Heart right ventricle (tissue), 16 donors: ENCODE data around the gene HSDL1. TPM values are rescaled to one million over a fixed set of nuclear protein-coding genes. Genes with fewer than 3 reads are reported as not detected.

Experiments
- ATAC-seq, 8 donors: fragments of 200-7000 bp; cut with Tn5 transposase; one replicate each; pipeline ENCODE4 v1.9.1; 2020; ENCODE audit warnings: mild to moderate bottlenecking in 8 of 8, moderate library complexity in 8 of 8, moderate number of reproducible peaks in 1 of 8
- DNase-seq, 2 donors: peaks; one replicate each; pipeline ENCODE4 v3.0.0-alpha.2; 2020
- H3K27ac ChIP-seq, 10 donors: fragments of 200-600 bp; sonication (generic) in 2 of 10; one replicate each; pipeline versions ENCODE4 v1.5.0 to v1.8.0; 2020 to 2022; ENCODE audit warnings: mild to moderate bottlenecking in 3 of 10
- H3K27me3 ChIP-seq, 7 donors: fragments of 200-600 bp; one replicate each; pipeline ENCODE4 v1.8.0; 2021 to 2022; ENCODE audit warnings: mild to moderate bottlenecking in 2 of 7
- H3K36me3 ChIP-seq, 9 donors: fragments of 200-600 bp; sonication (generic) in 1 of 9; one replicate each; pipeline versions ENCODE4 v1.5.0 to v1.8.0; 2020 to 2022; ENCODE audit warnings: mild to moderate bottlenecking in 2 of 9
- H3K4me1 ChIP-seq, 9 donors: fragments of 200-600 bp; sonication (generic) in 1 of 9; one replicate each; pipeline versions ENCODE4 v1.5.0 to v1.8.0; 2020 to 2022; ENCODE audit warnings: mild to moderate bottlenecking in 4 of 9
- H3K4me3 ChIP-seq, 10 donors: fragments of 200-600 bp; sonication (generic) in 2 of 10; one replicate each; pipeline versions ENCODE4 v1.5.0 to v1.8.0; 2020 to 2022; ENCODE audit warnings: mild to moderate bottlenecking in 7 of 10, moderate library complexity in 2 of 10
- H3K9me3 ChIP-seq, 11 donors: fragments of 200-600 bp in 10 of 11; sonication (generic) in 2 of 11; one replicate each; pipeline versions ENCODE4 v1.5.0 to v1.8.0; 2013 to 2022; ENCODE audit warnings: mild to moderate bottlenecking in 2 of 11, control low read depth in 1 of 11, moderate library complexity in 1 of 11
- WGBS, 2 donors: extraction: QIAGEN DNeasy Blood & Tissue Kit; methylation state at CpG; one replicate each; pipeline ENCODE4 v1.1.7; 2013; ENCODE audit warnings: inconsistent platforms in 1 of 2; 5-methylcytosine and 5-hydroxymethylcytosine counted together
- intact Hi-C, 10 donors: fragments of 100-400 bp; cut with DNase I; formaldehyde crosslinking; loops; one replicate each; pipeline versions ENCODE4 v1.11.1 to v1.14.2; 2022
- polyA plus RNA-seq, 2 donors: library from polyadenylated mRNA; stranded (reverse); fragments of 200-250 nt; gene quantifications; one replicate each; pipeline ENCODE4 v1.2.3, GENCODE V29; 2013
- total RNA-seq, 10 donors: library from RNA; stranded (reverse); fragmentation: NEBNext Ultra II Directional in 3 of 10; extraction: Animal tissue kit (Norgen Biotek cat#: 25700) in 3 of 10; gene quantifications; one replicate each; pipeline versions ENCODE4 v1.2.1 to v1.2.4, GENCODE V29; 2021 to 2023
- TF ChIP-seq, protein P1 (sequence below), 9 donors: fragments of 200-600 bp; sonication (generic) in 2 of 9; IDR thresholded peaks; one replicate each; pipeline versions ENCODE4 v1.5.0 to v1.8.0; 2021 to 2022; ENCODE audit warnings: antibody characterized with exemption in 9 of 9, mild to moderate bottlenecking in 5 of 9, moderate library complexity in 1 of 9
- donor health status: Arrhythmogenic right ventricular cardiomyopathy.
- donor health status: ischemic (EF 13 %, LVEDD 7.1; RV severe dilation, severe dysfunction).
- donor health status: healthy with polysubstance abuse.
- donor health status: DM: no; HTN: yes; CAD: no.
- donor health status: DM: no; HTN: no; CAD: no.
- donor health status: ischemic (EF 25% LVEDD 6.9; RV normal size, moderate dysfunction).
- donor health status: ischemic (EF 25% LVEDD 5.7; RV mildly dilated, moderate dysfunction).
- donor health status: healthy.
- donor health status: DM: yes; HTN: yes; CAD: no.
- donor health status: Ischemic cardiomyopathy.
- donor health status: ischemic (EF 35%, LVEDD 5.7; RV mildly dilated, moderate dysfunction).
- donor health status: nonischemic (EF 11% LVEDD 7.7; RV severe dilation, severe dysfunction).
- donor health status: DM: yes; HTN: yes; CAD: no.
- donor health status: PGD.
- donor health status: ischemic (EF 29% LVEDD 5.4; RV normal size, mild dysfunction).
- donor health status: nonischemic (EF 23%, LVEDD 6.1; RV moderate dilation, normal function).

The HSDL1 gene
- total and polyA plus RNA-seq, 12 donors = 9.9 to 38.5 (median 23.0) TPM

DNA sequence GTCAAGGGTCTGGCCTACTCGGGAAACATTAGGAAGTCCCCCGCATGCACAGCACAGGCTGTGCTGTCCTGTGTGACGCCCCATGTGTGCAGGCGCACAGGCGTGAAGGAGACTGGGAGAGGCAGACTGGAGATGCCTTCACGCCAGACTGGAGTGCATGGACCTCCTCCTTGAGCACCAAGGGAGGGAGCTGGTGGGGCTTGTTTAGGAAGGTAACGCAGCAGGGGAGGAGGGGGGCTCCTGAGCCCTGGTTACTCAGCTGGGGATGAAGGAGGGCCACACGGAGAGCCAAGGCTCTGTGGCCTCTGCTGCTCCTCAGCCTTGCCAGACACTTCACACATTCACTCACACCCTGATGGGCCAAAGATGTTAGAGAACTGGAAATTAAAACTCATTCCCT is 7.7 kb downstream of the HSDL1 start:
- no peak for DNase-seq
- peak in 1 of 8 donors; percentile 25 for ATAC-seq
- Histone ChIP-seq H3K27ac (no peak overlapping the region), H3K4me3 (no peak overlapping the region), H3K9me3 (no peaks in the 10 kb centered on the region), H3K27me3 (no peaks in the 10 kb centered on the region), H3K4me1 (peaks cover 0 to 22% (median 9%) of the 10 kb centered on the region in 9 donors), H3K36me3 (peaks cover 0 to 9% (median 0%) of the 10 kb centered on the region in 9 donors)
- TF ChIP-seq, protein P1, sequence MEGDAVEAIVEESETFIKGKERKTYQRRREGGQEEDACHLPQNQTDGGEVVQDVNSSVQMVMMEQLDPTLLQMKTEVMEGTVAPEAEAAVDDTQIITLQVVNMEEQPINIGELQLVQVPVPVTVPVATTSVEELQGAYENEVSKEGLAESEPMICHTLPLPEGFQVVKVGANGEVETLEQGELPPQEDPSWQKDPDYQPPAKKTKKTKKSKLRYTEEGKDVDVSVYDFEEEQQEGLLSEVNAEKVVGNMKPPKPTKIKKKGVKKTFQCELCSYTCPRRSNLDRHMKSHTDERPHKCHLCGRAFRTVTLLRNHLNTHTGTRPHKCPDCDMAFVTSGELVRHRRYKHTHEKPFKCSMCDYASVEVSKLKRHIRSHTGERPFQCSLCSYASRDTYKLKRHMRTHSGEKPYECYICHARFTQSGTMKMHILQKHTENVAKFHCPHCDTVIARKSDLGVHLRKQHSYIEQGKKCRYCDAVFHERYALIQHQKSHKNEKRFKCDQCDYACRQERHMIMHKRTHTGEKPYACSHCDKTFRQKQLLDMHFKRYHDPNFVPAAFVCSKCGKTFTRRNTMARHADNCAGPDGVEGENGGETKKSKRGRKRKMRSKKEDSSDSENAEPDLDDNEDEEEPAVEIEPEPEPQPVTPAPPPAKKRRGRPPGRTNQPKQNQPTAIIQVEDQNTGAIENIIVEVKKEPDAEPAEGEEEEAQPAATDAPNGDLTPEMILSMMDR (IDR thresholded peaks at IDR 0.05) = no peak
- WGBS, 2 donors = 87 to 88% methylated on average over 7 to 8 of the region's 8 CpGs
- intact Hi-C loops = no loop called here

DNA sequence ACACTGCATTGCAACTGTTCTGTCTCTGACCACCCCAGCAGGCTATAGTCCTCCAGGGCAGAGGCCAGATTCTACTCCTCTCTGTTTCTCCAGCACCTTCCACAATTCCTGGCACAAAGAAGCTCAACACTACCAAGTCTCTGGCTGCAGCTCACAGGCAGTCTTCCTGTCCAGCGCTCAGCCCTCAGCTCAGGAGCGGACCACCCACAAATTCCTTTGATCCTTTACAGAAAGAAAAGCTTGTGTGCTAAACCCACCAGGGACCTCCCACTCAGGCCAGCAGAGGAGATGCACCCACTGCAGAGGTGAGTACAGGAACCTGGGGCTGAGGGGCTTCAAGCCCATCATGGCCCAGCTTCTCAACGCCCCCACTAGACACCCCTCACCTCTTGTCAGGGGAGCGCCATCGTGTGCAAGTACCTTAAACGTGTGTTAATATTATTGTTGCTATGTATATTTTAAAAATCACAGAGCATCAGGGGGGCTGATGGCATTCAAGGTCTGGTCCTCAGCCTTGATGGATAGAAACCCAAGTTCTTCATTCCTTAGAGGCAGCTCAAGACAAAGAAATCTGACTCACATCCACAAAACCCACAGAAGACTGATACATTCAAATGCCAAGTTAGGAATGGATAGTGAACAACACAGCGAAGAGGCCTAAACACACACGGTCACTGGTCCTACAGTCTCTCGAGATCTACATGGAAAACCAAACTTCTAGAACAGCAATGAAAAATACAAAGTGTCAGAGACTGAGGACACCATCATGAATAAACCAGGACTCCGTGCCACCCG is 8.4 kb downstream of the HSDL1 start:
- intact Hi-C loops = no loop called here
- 94% methylated on average over 11 of the region's 11 CpGs for WGBS, 2 donors

DNA sequence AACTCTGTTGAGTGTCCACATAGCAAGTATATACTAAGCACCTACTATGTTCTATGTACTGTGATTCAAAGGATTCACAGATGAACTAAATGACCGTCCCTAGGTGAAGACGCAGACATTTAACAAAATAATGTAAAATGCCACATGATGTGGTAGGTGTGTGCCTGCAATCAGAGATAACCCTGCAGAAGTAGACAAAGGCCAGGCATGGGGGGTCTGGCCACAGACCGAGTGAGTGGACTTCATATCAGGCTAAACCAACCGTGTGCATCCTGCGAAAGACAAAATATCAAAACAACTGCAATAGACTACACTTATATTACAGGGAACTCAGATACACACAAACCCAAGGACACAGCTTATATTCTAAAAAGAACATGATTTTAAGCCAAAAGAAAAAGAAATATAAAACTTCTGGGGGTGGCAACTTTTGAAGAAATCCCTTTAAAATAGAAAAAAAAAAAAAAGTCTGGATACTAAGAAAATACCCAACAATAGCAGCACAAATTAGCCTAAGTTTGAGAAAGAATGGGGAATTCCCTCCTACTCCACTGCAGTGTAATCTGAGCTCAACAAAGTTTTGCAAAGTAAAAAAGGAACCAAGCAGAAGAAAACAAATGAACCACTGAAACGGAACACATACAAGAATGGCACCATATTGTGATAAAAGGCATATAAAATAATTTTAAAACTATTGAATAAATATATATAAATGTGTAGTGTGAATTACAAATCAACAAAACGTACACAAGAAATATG is 12.3 kb downstream of the HSDL1 start:
- TF ChIP-seq, protein P1 (IDR thresholded peaks at IDR 0.05) = no peak
- Histone ChIP-seq H3K36me3 (peaks cover 0 to 43% (median 14%) of the 10 kb centered on the region in 9 donors), H3K27me3 (no peaks in the 10 kb centered on the region), H3K27ac (no peak overlapping the region), H3K4me1 (peaks cover 0 to 6% (median 0%) of the 10 kb centered on the region in 9 donors), H3K9me3 (no peaks in the 10 kb centered on the region), H3K4me3 (no peak overlapping the region)
- DNase-seq (no peak), ATAC-seq (no peak)
- WGBS, 2 donors = 88 to 89% methylated on average over 7 of the region's 7 CpGs
- intact Hi-C loops = no loop called here

More for the DNA sequence above, 8.4 kb downstream of the HSDL1 start:
- DNase-seq (no peak), ATAC-seq (no peak)
- Histone ChIP-seq H3K36me3 (peaks cover 0 to 9% (median 0%) of the 10 kb centered on the region in 9 donors), H3K27ac (no peak overlapping the region), H3K4me3 (no peak overlapping the region), H3K9me3 (no peaks in the 10 kb centered on the region), H3K27me3 (no peaks in the 10 kb centered on the region), H3K4me1 (peaks cover 0 to 22% (median 9%) of the 10 kb centered on the region in 9 donors)
- TF ChIP-seq, protein P1 (IDR thresholded peaks at IDR 0.05) = no peak

DNA sequence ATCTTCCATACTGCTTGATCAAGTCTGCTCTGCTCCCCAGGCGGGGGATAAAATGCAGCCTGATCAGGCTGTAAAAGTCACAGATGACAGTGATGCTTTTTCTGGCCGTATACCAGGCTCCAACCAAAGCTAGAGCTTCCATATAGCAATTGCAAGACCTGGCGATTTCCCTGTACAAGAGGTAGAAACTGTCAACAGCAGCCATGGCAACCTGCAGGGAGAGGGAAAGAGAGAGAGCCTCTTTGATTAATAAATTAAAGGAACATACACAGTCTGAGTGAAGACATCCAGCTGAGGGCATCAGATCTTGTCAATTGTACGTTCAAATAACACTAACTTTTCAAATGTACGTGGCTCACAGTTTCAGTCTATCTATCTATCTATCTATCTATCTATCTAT is 13.9 kb downstream of the HSDL1 start:
- TF ChIP-seq, protein P1 (IDR thresholded peaks at IDR 0.05) = no peak
- Histone ChIP-seq H3K27ac (no peak overlapping the region), H3K4me1 (no peaks in the 10 kb centered on the region), H3K36me3 (peaks cover 0 to 59% (median 14%) of the 10 kb centered on the region in 9 donors), H3K9me3 (no peaks in the 10 kb centered on the region), H3K4me3 (no peak overlapping the region), H3K27me3 (no peaks in the 10 kb centered on the region)
- intact Hi-C loops = no loop called here
- ATAC-seq (no peak), DNase-seq (no peak)
- WGBS, 2 donors = 75 to 78% methylated on average over 5 of the region's 5 CpGs
